Measurements from ENCODE around the gene EYA3.
"Not testable (repeated sequence)": the region's sequence is repeated elsewhere in the genome, so short reads cannot be mapped to it uniquely, and the experiment has no call there.

Gene EYA3

GRCh38 chr1:28002600-28002999, 85.8 kb downstream of the EYA3 start (continued):
- no peak for TF ChIP-seq TSHZ2 (CRISPR knock-in tag; IDR thresholded peaks at IDR 0.05)
- no peak for TF ChIP-seq OSR1 (CRISPR knock-in tag; IDR thresholded peaks at IDR 0.05)
- TF ChIP-seq ESRRG (CRISPR knock-in tag; IDR thresholded peaks at IDR 0.05): no peak
- TF ChIP-seq ZNF565 (CRISPR knock-in tag; conservative IDR thresholded peaks at IDR 0.05; ENCODE audit: low read depth): no peak
- TF ChIP-seq CSDC2 (CRISPR knock-in tag; IDR thresholded peaks at IDR 0.05): no peak
- no peak for TF ChIP-seq ZFP30 (CRISPR knock-in tag; IDR thresholded peaks at IDR 0.05)

- ATAC-seq: no peak
Observed at GRCh38 chr1:27999055-27999454, 89.4 kb downstream of the EYA3 start.

GRCh38 chr1:27994526-27994925, 93.9 kb downstream of the EYA3 start:
- not testable (repeated sequence) for ATAC-seq

More at GRCh38 chr1:27999055-27999454, 89.4 kb downstream of the EYA3 start:
- TF ChIP-seq SNAI2 (CRISPR knock-in tag; IDR thresholded peaks at IDR 0.05) (no peak), ZNF565 (CRISPR knock-in tag; conservative IDR thresholded peaks at IDR 0.05; ENCODE audit: low read depth) (no peak), GLIS3 (CRISPR knock-in tag; IDR thresholded peaks at IDR 0.05) (no peak), CREB5 (CRISPR knock-in tag; IDR thresholded peaks at IDR 0.05; ENCODE audit: low read depth) (no peak), CSDC2 (CRISPR knock-in tag; IDR thresholded peaks at IDR 0.05) (no peak), PATZ1 (CRISPR knock-in tag; IDR thresholded peaks at IDR 0.05; ENCODE audit: borderline replicate concordance) (no peak), ZNF70 (CRISPR knock-in tag; IDR thresholded peaks at IDR 0.05) (no peak), ZC3H10 (CRISPR knock-in tag; IDR thresholded peaks at IDR 0.05) (no peak), PPARA (CRISPR knock-in tag; IDR thresholded peaks at IDR 0.05; ENCODE audit: borderline replicate concordance) (no peak), OSR1 (CRISPR knock-in tag; IDR thresholded peaks at IDR 0.05) (no peak), ARNTL (CRISPR knock-in tag; IDR thresholded peaks at IDR 0.05; ENCODE audit: borderline replicate concordance, low read depth) (no peak), ZFP30 (CRISPR knock-in tag; IDR thresholded peaks at IDR 0.05) (no peak), TOX (CRISPR knock-in tag; IDR thresholded peaks at IDR 0.05; ENCODE audit: borderline replicate concordance) (no peak), TSHZ2 (CRISPR knock-in tag; IDR thresholded peaks at IDR 0.05) (no peak), TCF4 (CRISPR knock-in tag; IDR thresholded peaks at IDR 0.05; ENCODE audit: borderline replicate concordance) (no peak), ZFP3 (CRISPR knock-in tag; IDR thresholded peaks at IDR 0.05) (no peak), ZNF8 (CRISPR knock-in tag; IDR thresholded peaks at IDR 0.05) (no peak), POU6F1 (CRISPR knock-in tag; IDR thresholded peaks at IDR 0.05; ENCODE audit: borderline replicate concordance, low read depth) (no peak), BACH2 (CRISPR knock-in tag; IDR thresholded peaks at IDR 0.05; ENCODE audit: borderline replicate concordance) (no peak), ISL1 (CRISPR knock-in tag; IDR thresholded peaks at IDR 0.05) (no peak)

Data from SK-N-SH treated with all-trans-retinoic acid at 6 μM for 48 hours (cell line).